HepG2 (cell line): ENCODE measurements around the gene HTRA3.

Experiments used
- EZH2 ChIP-seq: conservative IDR thresholded peaks from 2 replicates; pipeline ENCODE4 v1.6.1; 2012; ENCODE audit warnings: mild to moderate bottlenecking, low read depth, low read length, moderate library complexity
- TRIM24 ChIP-seq: sonication (generic); formaldehyde crosslinking; IDR thresholded peaks from 2 replicates; pipeline ENCODE4 v1.8.0; 2022; ENCODE audit warnings: mild to moderate bottlenecking, missing genetic modification reagents
- ZNF34 ChIP-seq: sonication (generic); formaldehyde crosslinking; IDR thresholded peaks from 2 replicates; pipeline ENCODE4 v1.4.0; 2020; ENCODE audit warnings: mild to moderate bottlenecking, missing genetic modification reagents, borderline replicate concordance
- ZNF761 ChIP-seq: sonication (generic); formaldehyde crosslinking; conservative IDR thresholded peaks from 2 replicates; pipeline ENCODE4 v1.4.0; 2020; ENCODE audit warnings: mild to moderate bottlenecking, missing genetic modification reagents

GRCh38 chr4:8233672-8234484 is 35.7 kb upstream of the HTRA3 start:
- TF ChIP-seq TRIM24 (CRISPR knock-in tag): no peak
- no peak for TF ChIP-seq EZH2
- no peak for TF ChIP-seq ZNF761
- no peak for TF ChIP-seq ZNF34 (CRISPR knock-in tag)
